Kidney (tissue), 14 donors: ENCODE measurements around the gene CYP19A1. TPM values are rescaled to one million over a fixed set of nuclear protein-coding genes. Genes with fewer than 3 reads are reported as not detected.

ENCODE experiments used
- DNase-seq, 5 donors: peaks; one replicate each; pipeline ENCODE4 v3.0.0-alpha.2; 2013 to 2020
- FAIRE-seq: peaks from 2 replicates; lab custom pipeline; 2012; peaks lifted over from hg19 to GRCh38; lab: Jason Lieb, UNC
- H3K27ac ChIP-seq, 2 donors: one replicate each; pipeline ENCODE4 v1.7.0; 2013; ENCODE audit warnings: low read depth in 2 of 2, low read length in 2 of 2, inconsistent platforms in 1 of 2
- H3K27me3 ChIP-seq: one replicate; pipeline ENCODE4 v1.7.1; 2013; ENCODE audit warnings: low read length, inconsistent platforms; ENCODE audit not compliant: control insufficient read depth, insufficient read depth
- H3K36me3 ChIP-seq, 3 donors: one replicate each; pipeline versions ENCODE4 v1.7.0 to v1.7.1; 2013; ENCODE audit warnings: low read length in 3 of 3, control low read depth in 1 of 3, inconsistent platforms in 1 of 3; ENCODE audit not compliant: insufficient read depth in 3 of 3, control insufficient read depth in 2 of 3
- H3K4me1 ChIP-seq, 3 donors: one replicate each; pipeline versions ENCODE4 v1.7.0 to v1.7.1; 2013; ENCODE audit warnings: low read length in 3 of 3, inconsistent platforms in 1 of 3, low read depth in 1 of 3; ENCODE audit not compliant: control insufficient read depth in 2 of 3, insufficient read depth in 2 of 3
- H3K4me3 ChIP-seq, 3 donors: one replicate each; pipeline versions ENCODE4 v1.7.0 to v1.8.1; 2013; ENCODE audit warnings: low read length in 3 of 3, control low read depth in 1 of 3, inconsistent platforms in 1 of 3
- H3K9ac ChIP-seq, 3 donors: one replicate each; pipeline versions ENCODE4 v1.7.0 to v1.7.1; 2013; ENCODE audit warnings: low read length in 3 of 3, control low read depth in 1 of 3, inconsistent platforms in 1 of 3
- H3K9me3 ChIP-seq, 3 donors: one replicate each; pipeline versions ENCODE4 v1.7.0 to v1.7.1; 2013; ENCODE audit warnings: low read length in 3 of 3, control low read depth in 1 of 3, inconsistent platforms in 1 of 3; ENCODE audit not compliant: control insufficient read depth in 2 of 3, insufficient read depth in 1 of 3
- CTCF ChIP-seq: IDR thresholded peaks from 3 replicates; pipeline ENCODE4 v1.5.1; 2012; ENCODE audit warnings: mild to moderate bottlenecking, moderate library complexity, borderline replicate concordance; ENCODE audit not compliant: insufficient read depth; ENCODE audit errors: extremely low read depth
- intact Hi-C: fragments of 100-400 bp; cut with DNase I; formaldehyde crosslinking; loops from one replicate; pipeline ENCODE4 v1.11.1; 2022
- polyA plus RNA-seq: library from polyadenylated mRNA; stranded (reverse); fragments of 350-450 nt; fragmentation: Illumina TruSeq; extraction: RNeasy Lipid Tissue Mini Kit (QIAGEN cat#74804); gene quantifications from one replicate; pipeline ENCODE4 v1.2.3, GENCODE V29; 2014; ENCODE audit warnings: low read depth, low replicate concordance; ENCODE audit not compliant: insufficient read depth
- total RNA-seq: library from RNA; stranded (reverse); fragmentation: NEBNext Ultra II Directional; extraction: Animal tissue kit (Norgen Biotek cat#: 25700); gene quantifications from one replicate; pipeline ENCODE4 v1.2.1, GENCODE V29; 2021
- donor health status: control.
- donor health status: control.
- donor health status: control.
- donor health status: control.
- donor health status: control.
- donor health status: DM: yes; HTN: yes; CAD: no.
- donor health status: Normal renal cell carcinoma (clear cell type).

CYP19A1 gene
- total and polyA plus RNA-seq, 2 donors from 2014 or later, result 0.50 TPM; not detected in 1

- H3K9ac ChIP-seq, result no peak overlapping the region
- H3K36me3 ChIP-seq, result no peaks in the 10 kb centered on the region
- H3K9me3 ChIP-seq, result no peaks in the 10 kb centered on the region
- no peak overlapping the region for H3K4me3 ChIP-seq
- TF ChIP-seq CTCF, result no peak
- FAIRE-seq (no peak), DNase-seq (no peak)
- H3K4me1 ChIP-seq, result no peaks in the 10 kb centered on the region
- intact Hi-C loops, result no loop called here
- no peaks in the 10 kb centered on the region for H3K27me3 ChIP-seq
- H3K27ac ChIP-seq, result no peak overlapping the region
Measured at GRCh38 chr15:51251556-51251955, 86.8 kb downstream of the CYP19A1 start.

GRCh38 chr15:51250217-51251011 is 88.0 kb downstream of the CYP19A1 start:
- FAIRE-seq, result no peak
- H3K4me1 ChIP-seq, result no peaks in the 10 kb centered on the region
- no peak overlapping the region for H3K9ac ChIP-seq
- no peaks in the 10 kb centered on the region for H3K27me3 ChIP-seq
- H3K9me3 ChIP-seq, result no peaks in the 10 kb centered on the region
- H3K27ac ChIP-seq, result no peak overlapping the region
- intact Hi-C loops, result no loop called here
- no peak overlapping the region for H3K4me3 ChIP-seq
- TF ChIP-seq CTCF, result no peak
- H3K36me3 ChIP-seq, result no peaks in the 10 kb centered on the region
- no peak for DNase-seq

GRCh38 chr15:51245628-51246027 is 92.8 kb downstream of the CYP19A1 start:
- no peaks in the 10 kb centered on the region for H3K27me3 ChIP-seq
- intact Hi-C loops, result no loop called here
- FAIRE-seq, result no peak
- H3K36me3 ChIP-seq, result no peaks in the 10 kb centered on the region
- H3K4me3 ChIP-seq, result no peak overlapping the region
- no peak overlapping the region for H3K27ac ChIP-seq
- no peaks in the 10 kb centered on the region for H3K9me3 ChIP-seq
- H3K9ac ChIP-seq, result no peak overlapping the region
- no peak for TF ChIP-seq CTCF
- no peak for DNase-seq
- no peaks in the 10 kb centered on the region for H3K4me1 ChIP-seq
